HEK293 (cell line): ENCODE measurements around the gene COQ7.

Experiments used
- CTCF ChIP-seq: fragments of 450-650 bp; formaldehyde crosslinking; IDR thresholded peaks from 2 replicates; pipeline ENCODE4 v1.5.1; 2016; ENCODE audit warnings: missing biosample characterization, missing genetic modification characterization
- KLF10 ChIP-seq: fragments of 450-650 bp; IDR thresholded peaks from 2 replicates; pipeline ENCODE4 v1.5.1; 2018; ENCODE audit warnings: missing biosample characterization, mild to moderate bottlenecking, missing genetic modification characterization
- SP2 ChIP-seq: fragments of 450-650 bp; formaldehyde crosslinking; IDR thresholded peaks from 2 replicates; pipeline ENCODE4 v1.5.1; 2016; ENCODE audit warnings: missing biosample characterization, missing genetic modification characterization
- YY1 ChIP-seq: fragments of 450-650 bp; formaldehyde crosslinking; IDR thresholded peaks from 2 replicates; pipeline ENCODE4 v1.5.1; 2018; ENCODE audit warnings: missing biosample characterization, missing genetic modification characterization
- ZBTB7A ChIP-seq: fragments of 450-650 bp; formaldehyde crosslinking; IDR thresholded peaks from 2 replicates; pipeline ENCODE4 v1.5.1; 2016; ENCODE audit warnings: low read depth, missing biosample characterization, missing genetic modification characterization
- ZNF140 ChIP-seq: fragments of 450-650 bp; formaldehyde crosslinking; IDR thresholded peaks from 2 replicates; pipeline ENCODE4 v1.5.1; 2016; ENCODE audit warnings: missing biosample characterization, missing genetic modification characterization
- ZNF174 ChIP-seq: fragments of 450-650 bp; formaldehyde crosslinking; IDR thresholded peaks from 2 replicates; pipeline ENCODE4 v1.5.0; 2017; ENCODE audit warnings: missing biosample characterization, mild to moderate bottlenecking, missing genetic modification characterization
- ZNF211 ChIP-seq: fragments of 450-650 bp; formaldehyde crosslinking; IDR thresholded peaks from 2 replicates; pipeline ENCODE4 v1.5.1; 2016; ENCODE audit warnings: low read depth, missing biosample characterization, missing genetic modification characterization
- TF ChIP-seq, protein P1 (sequence below): sonication (generic); formaldehyde crosslinking; IDR thresholded peaks from 2 replicates; pipeline ENCODE4 v1.8.1; 2022; ENCODE audit warnings: mild to moderate bottlenecking, moderate library complexity, missing genetic modification reagents

DNA sequence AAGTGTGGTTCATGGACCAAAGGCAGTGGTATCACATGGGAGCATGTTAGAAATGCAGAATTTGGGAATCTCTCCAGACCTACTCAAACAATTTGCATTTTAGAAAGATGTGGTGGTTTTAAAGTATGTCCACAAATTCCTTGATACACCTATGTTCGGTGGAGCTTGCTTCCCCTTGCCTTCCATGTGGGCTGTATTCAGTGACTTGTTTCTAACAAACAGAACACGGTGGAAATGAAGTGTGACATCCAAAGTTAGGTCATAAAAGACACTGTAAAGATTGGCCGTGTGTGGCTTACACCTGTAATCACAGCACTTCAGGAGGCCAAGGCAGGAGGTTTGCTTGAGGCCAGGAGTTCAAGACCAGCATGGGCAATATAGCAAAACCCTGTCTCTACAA lies 16.7 kb downstream of the COQ7 start:
- TF ChIP-seq CTCF (no peak), YY1 (tag by site-specific recombination) (no peak), SP2 (tag by site-specific recombination) (no peak), KLF10 (tag by site-specific recombination) (no peak), ZNF211 (tag by site-specific recombination) (no peak), ZNF174 (no peak), ZBTB7A (tag by site-specific recombination) (no peak), ZNF140 (no peak)
- TF ChIP-seq, protein P1, sequence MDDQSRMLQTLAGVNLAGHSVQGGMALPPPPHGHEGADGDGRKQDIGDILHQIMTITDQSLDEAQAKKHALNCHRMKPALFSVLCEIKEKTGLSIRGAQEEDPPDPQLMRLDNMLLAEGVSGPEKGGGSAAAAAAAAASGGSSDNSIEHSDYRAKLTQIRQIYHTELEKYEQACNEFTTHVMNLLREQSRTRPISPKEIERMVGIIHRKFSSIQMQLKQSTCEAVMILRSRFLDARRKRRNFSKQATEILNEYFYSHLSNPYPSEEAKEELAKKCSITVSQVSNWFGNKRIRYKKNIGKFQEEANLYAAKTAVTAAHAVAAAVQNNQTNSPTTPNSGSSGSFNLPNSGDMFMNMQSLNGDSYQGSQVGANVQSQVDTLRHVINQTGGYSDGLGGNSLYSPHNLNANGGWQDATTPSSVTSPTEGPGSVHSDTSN (CRISPR knock-in tag): no peak
